GM12878 (cell line): ENCODE results near the gene PARP4. TPM values are rescaled to one million over a fixed set of nuclear protein-coding genes. Genes with fewer than 3 reads are reported as not detected.

ENCODE experiments used
- ATAC-seq: fragments of 200-7000 bp; cut with Tn5 transposase; 3 replicates; pipeline ENCODE4 v1.9.1; 2020; ENCODE audit warnings: mild to moderate bottlenecking, moderate library complexity
- BruUV-seq: library from RNA; stranded (reverse); fragments of 400-500 nt; replicated peaks from 2 replicates; lab custom pipeline; 2021; lab: Mats Ljungman, UMichigan
- CTCF ChIA-PET: fragments of 300-600 bp; sonication (Branson Sonifier 250); formaldehyde crosslinking; extraction: SDS; loops from one replicate; lab custom pipeline; 2021; ENCODE audit warnings: inconsistent platforms; lab: Yijun Ruan, JAX
- POLR2A ChIA-PET: fragments of 350-600 bp; formaldehyde crosslinking; extraction: SDS; loops from one replicate; lab custom pipeline; 2021; ENCODE audit warnings: inconsistent platforms; lab: Charles Lee
- RAD21 ChIA-PET: fragments of 300-600 bp; sonication (Branson Sonifier 250); formaldehyde crosslinking; loops from one replicate; lab custom pipeline; 2023; ENCODE audit warnings: antibody characterized with exemption; ENCODE audit not compliant: unreplicated experiment; lab: Charles Lee
- SMC1A ChIA-PET: fragments of 300-600 bp; sonication (Branson Sonifier 250); formaldehyde crosslinking; loops from one replicate; lab custom pipeline; 2023; ENCODE audit not compliant: unreplicated experiment, uncharacterized antibody; lab: Charles Lee
- DNase-seq: peaks from one replicate; pipeline ENCODE4 v3.0.0-alpha.2; 2011; ENCODE audit warnings: low read depth, low spot score
- FAIRE-seq: peaks from 3 replicates; lab custom pipeline; 2011; peaks lifted over from hg19 to GRCh38; lab: Jason Lieb, UNC
- H2AFZ ChIP-seq: 2 replicates; pipeline ENCODE4 v1.6.0; 2011; ENCODE audit warnings: low read depth, low read length, control low read depth; ENCODE audit not compliant: control insufficient read depth
- H3K27ac ChIP-seq: 2 replicates; pipeline ENCODE4 v1.5.1; 2011; ENCODE audit warnings: control low read depth; ENCODE audit not compliant: control insufficient read depth, insufficient read depth
- H3K27me3 ChIP-seq, 2 experiments: replicated peaks in 1 of 2; 2 replicates each; pipeline versions ENCODE4 v1.6.0 to v1.6.1; 2011; ENCODE audit warnings: low read length in 1 of 2; ENCODE audit not compliant: control insufficient read depth in 2 of 2, insufficient read depth in 2 of 2
- H3K36me3 ChIP-seq, 2 experiments: 2 replicates each; pipeline ENCODE4 v1.5.1; 2011; ENCODE audit warnings: low read length in 1 of 2; ENCODE audit not compliant: control insufficient read depth in 2 of 2, insufficient read depth in 2 of 2
- H3K4me1 ChIP-seq: 2 replicates; pipeline ENCODE4 v1.6.1; 2011; ENCODE audit warnings: mild to moderate bottlenecking, low read length, moderate library complexity, mixed read lengths; ENCODE audit not compliant: control insufficient read depth, insufficient read depth
- H3K4me2 ChIP-seq: 2 replicates; pipeline ENCODE4 v1.6.0; 2011; ENCODE audit warnings: control low read depth; ENCODE audit not compliant: control insufficient read depth, insufficient read depth
- H3K4me3 ChIP-seq: fragments of 200-600 bp; sonication (generic); 2 replicates; pipeline ENCODE4 v1.5.1; 2016
- H3K79me2 ChIP-seq: 2 replicates; pipeline ENCODE4 v1.6.0; 2011; ENCODE audit warnings: low read length; ENCODE audit not compliant: control insufficient read depth, insufficient read depth
- H3K9ac ChIP-seq: 2 replicates; pipeline ENCODE4 v1.8.0; 2011; ENCODE audit warnings: low read length, control low read depth, mixed read lengths; ENCODE audit not compliant: control insufficient read depth, insufficient read depth
- H3K9me3 ChIP-seq: replicated peaks from 3 replicates; pipeline ENCODE4 v1.5.1; 2011; ENCODE audit warnings: mild to moderate bottlenecking, low read length; ENCODE audit not compliant: control insufficient read depth, insufficient read depth
- H4K20me1 ChIP-seq: 2 replicates; pipeline ENCODE4 v1.6.0; 2011; ENCODE audit not compliant: control insufficient read depth, insufficient read depth
- BMI1 ChIP-seq: fragments of 450-650 bp; IDR thresholded peaks from 2 replicates; pipeline ENCODE4 v1.6.1; 2016; ENCODE audit warnings: mild to moderate bottlenecking, moderate library complexity, borderline replicate concordance
- IKZF2 ChIP-seq, 2 experiments: fragments of 450-650 bp; IDR thresholded peaks; 2 replicates each; pipeline ENCODE4 v1.6.1; 2017; ENCODE audit warnings: mild to moderate bottlenecking in 2 of 2, moderate library complexity in 2 of 2
- NFIC ChIP-seq: IDR thresholded peaks from 2 replicates; pipeline ENCODE4 v1.6.1; 2012; ENCODE audit warnings: low read depth, mild to moderate bottlenecking, inconsistent platforms, low read length, moderate library complexity
- NR2C2 ChIP-seq: IDR thresholded peaks from 2 replicates; pipeline ENCODE4 v1.6.1; 2011; ENCODE audit warnings: borderline replicate concordance, low read depth; ENCODE audit not compliant: control insufficient read depth, insufficient read length
- PAX8 ChIP-seq: fragments of 450-650 bp; IDR thresholded peaks from 2 replicates; pipeline ENCODE4 v1.6.1; 2017; ENCODE audit warnings: mild to moderate bottlenecking, moderate library complexity
- SKIL ChIP-seq: fragments of 450-650 bp; IDR thresholded peaks from 2 replicates; pipeline ENCODE4 v1.6.1; 2017; ENCODE audit warnings: mild to moderate bottlenecking, low read depth, inconsistent platforms; ENCODE audit not compliant: poor library complexity, severe bottlenecking
- SRF ChIP-seq, 2 experiments: IDR thresholded peaks; 2 replicates each; pipeline ENCODE4 v1.6.1; 2011; ENCODE audit warnings: low read depth in 2 of 2, low read length in 2 of 2, mild to moderate bottlenecking in 1 of 2, moderate library complexity in 1 of 2
- TARDBP ChIP-seq: IDR thresholded peaks from 2 replicates; pipeline ENCODE4 v1.6.1; 2016; ENCODE audit warnings: borderline replicate concordance
- ZBTB11 ChIP-seq: fragments of 450-650 bp; formaldehyde crosslinking; IDR thresholded peaks from 2 replicates; pipeline ENCODE4 v1.5.0; 2022; ENCODE audit warnings: mild to moderate bottlenecking, missing genetic modification characterization
- ZNF274 ChIP-seq: IDR thresholded peaks from one replicate; pipeline ENCODE4 v1.8.0; 2011; ENCODE audit not compliant: insufficient read length, insufficient read depth
- WGBS: methylation state at CpG from one replicate; pipeline ENCODE4 v1.1.6; 2016; ENCODE audit warnings: low lambda C conversion rate; ENCODE audit not compliant: insufficient replicate concordance, insufficient coverage; ENCODE audit errors: missing lambda C conversion rate; 5-methylcytosine and 5-hydroxymethylcytosine counted together
- in situ Hi-C: fragments of 300-500 bp; cut with MboI; formaldehyde crosslinking; loops from 9 replicates; pipeline ENCODE4 v1.14.3; 2018; ENCODE audit warnings: mixed read lengths
- intact Hi-C: fragments of 100-400 bp; cut with micrococcal nuclease; formaldehyde crosslinking; loops from one replicate; pipeline ENCODE4 v1.14.2; 2022; ENCODE audit not compliant: unreplicated experiment
- polyA plus RNA-seq, 11 experiments: library from polyadenylated mRNA; depleted of rRNA in 4 of 11; unstranded in 6 of 11; stranded (reverse) in 5 of 11; fragments of >200 nt; fragmentation: Nextera tagmentation in 4 of 11; fragmentation: Illumina TruSeq in 1 of 11; extraction: Ambion mirVana in 4 of 11; extraction: Trizol in 1 of 11; gene quantifications; 1 replicate in 1 of 11; 2 replicates in 10 of 11; pipeline versions ENCODE4 v1.2.1 to v1.2.3, GENCODE V29; 2011 to 2016; ENCODE audit warnings: inconsistent platforms in 2 of 11, missing spikeins in 2 of 11, low read depth in 1 of 11
- total RNA-seq, 4 experiments: library from RNA; depleted of rRNA in 3 of 4; stranded (reverse); fragments of >200 nt in 3 of 4; fragmentation: Illumina TruSeq in 1 of 4; extraction: Trizol in 1 of 4; gene quantifications; 2 replicates each; pipeline versions ENCODE4 v1.2.1 to v1.2.3, GENCODE V29; 2013 to 2021
- TF ChIP-seq, protein P1 (sequence below): IDR thresholded peaks from 2 replicates; pipeline ENCODE4 v1.6.1; 2011; ENCODE audit warnings: low read depth, low read length, improper control_type of control experiment, borderline replicate concordance

Gene PARP4
- total and polyA plus RNA-seq, 10 of the 15 experiments (the other 5 are each of a cell fraction or from before 2014, with no cell fraction given) = 12.8 to 52.6 (median 46.1) TPM

DNA sequence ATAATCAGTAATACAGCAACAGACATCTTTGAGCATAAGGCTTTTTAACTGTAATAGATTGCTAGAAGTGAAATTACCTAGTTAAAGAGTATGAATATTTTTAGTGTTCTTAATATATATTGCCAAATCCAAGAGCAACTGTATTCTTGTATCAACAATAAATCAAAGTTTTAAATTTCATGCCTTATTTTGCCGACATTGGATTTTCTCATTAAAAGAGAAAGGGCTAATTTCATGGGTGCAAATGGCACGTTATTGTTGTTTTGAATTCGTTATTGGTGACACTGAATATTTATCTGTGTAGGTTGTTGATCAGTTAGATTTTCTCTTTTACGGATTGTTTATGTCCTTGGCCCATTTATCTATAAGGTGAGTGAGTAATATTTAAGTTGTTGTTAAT is 106.1 kb downstream of the PARP4 start:
- Histone ChIP-seq H3K9ac (no peak overlapping the region), H4K20me1 (no peaks in the 10 kb centered on the region), H3K27me3 (no peaks in the 10 kb centered on the region), H3K27ac (no peak overlapping the region), H3K79me2 (no peaks in the 10 kb centered on the region), H2AFZ (no peak overlapping the region), H3K36me3 (no peaks in the 10 kb centered on the region), H3K4me2 (no peak overlapping the region), H3K4me3 (no peak overlapping the region), H3K4me1 (no peaks in the 10 kb centered on the region), H3K9me3 (no peaks in the 10 kb centered on the region)
- SMC1A ChIA-PET = no interaction called here
- FAIRE-seq = no peak
- RAD21 ChIA-PET = no interaction called here
- CTCF ChIA-PET = no interaction called here
- no peak for ATAC-seq
- WGBS = 65% methylated on average over 4 of the region's 4 CpGs
- no TSS peak for BruUV-seq
- POLR2A ChIA-PET = no interaction called here
- DNase-seq = no peak
- in situ Hi-C loops = no loop called here
- intact Hi-C loops = no loop called here
- no peak for TF ChIP-seq SRF (IDR thresholded peaks at IDR 0.05; ENCODE audit: low read depth in 2 of 2, low read length in 2 of 2)
- TF ChIP-seq BMI1 = no peak
- TF ChIP-seq PAX8 = no peak
- no peak for TF ChIP-seq NFIC
- TF ChIP-seq ZNF274 = no peak
- TF ChIP-seq NR2C2 = no peak
- no peak for TF ChIP-seq TARDBP
- TF ChIP-seq, protein P1, sequence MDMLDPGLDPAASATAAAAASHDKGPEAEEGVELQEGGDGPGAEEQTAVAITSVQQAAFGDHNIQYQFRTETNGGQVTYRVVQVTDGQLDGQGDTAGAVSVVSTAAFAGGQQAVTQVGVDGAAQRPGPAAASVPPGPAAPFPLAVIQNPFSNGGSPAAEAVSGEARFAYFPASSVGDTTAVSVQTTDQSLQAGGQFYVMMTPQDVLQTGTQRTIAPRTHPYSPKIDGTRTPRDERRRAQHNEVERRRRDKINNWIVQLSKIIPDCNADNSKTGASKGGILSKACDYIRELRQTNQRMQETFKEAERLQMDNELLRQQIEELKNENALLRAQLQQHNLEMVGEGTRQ = no peak

DNA sequence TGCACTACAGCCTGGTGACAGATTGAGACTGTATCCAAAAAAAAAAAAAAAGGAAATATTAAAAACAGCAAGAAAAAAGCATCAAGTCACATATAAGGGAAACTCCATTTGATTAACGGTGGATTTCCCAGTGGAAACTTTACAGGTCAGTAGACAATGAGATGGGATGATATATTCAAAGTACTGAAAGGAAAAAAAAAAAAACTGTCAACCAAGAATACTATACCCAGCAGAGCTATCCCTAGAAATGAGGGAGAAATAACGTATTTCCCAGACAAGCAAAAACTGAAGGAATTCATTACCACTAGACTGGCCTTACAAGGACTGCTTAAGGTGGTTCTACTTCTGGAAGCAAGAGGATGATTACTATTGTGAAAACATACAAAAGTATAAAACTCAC is 115.8 kb downstream of the PARP4 start:
- Histone ChIP-seq H3K4me1 (no peaks in the 10 kb centered on the region), H2AFZ (no peak overlapping the region), H4K20me1 (no peaks in the 10 kb centered on the region), H3K9ac (no peak overlapping the region), H3K4me3 (no peak overlapping the region), H3K79me2 (no peaks in the 10 kb centered on the region), H3K4me2 (no peak overlapping the region), H3K36me3 (no peaks in the 10 kb centered on the region), H3K9me3 (no peaks in the 10 kb centered on the region), H3K27me3 (no peaks in the 10 kb centered on the region), H3K27ac (no peak overlapping the region)
- SMC1A ChIA-PET = no interaction called here
- TF ChIP-seq IKZF2 (IDR thresholded peaks at IDR 0.05) (no peak), ZBTB11 (CRISPR knock-in tag) (no peak), SKIL (no peak)
- RAD21 ChIA-PET = no interaction called here
- intact Hi-C loops = no loop called here
- POLR2A ChIA-PET = no interaction called here
- ATAC-seq (no peak), DNase-seq (no peak), FAIRE-seq (no peak)
- in situ Hi-C loops = no loop called here
- no TSS peak for BruUV-seq
- CTCF ChIA-PET = no interaction called here
- 4% methylated on average over 2 of the region's 2 CpGs for WGBS
